NCI-H2107 (cell line): Measurements from ENCODE around the gene BTRC.

Source experiments
- DNase-seq: peaks from one replicate; lab custom pipeline; 2025; lab: John Stamatoyannopoulos, UW

The BTRC gene

DNA sequence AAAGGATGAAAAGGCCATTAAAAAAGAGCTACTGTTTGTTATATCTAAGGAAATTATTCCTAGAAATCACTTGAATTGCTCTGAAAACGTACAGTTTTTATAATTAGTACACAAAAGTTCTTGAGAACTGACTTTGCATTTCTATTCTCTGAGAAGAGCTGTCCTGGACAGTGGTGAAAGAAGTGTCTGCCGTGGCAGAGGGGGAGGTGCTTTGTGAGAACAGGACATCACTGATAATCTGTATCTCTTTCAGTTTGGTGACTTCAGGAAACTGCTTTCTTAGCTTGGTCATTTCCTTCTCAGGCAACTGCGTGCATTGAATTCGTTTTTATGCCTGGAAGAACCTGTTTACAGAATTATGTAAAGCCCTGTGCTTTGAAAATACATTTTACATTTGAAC, 182.0 kb downstream of the BTRC start:
- DNase-seq, result no peak

DNA sequence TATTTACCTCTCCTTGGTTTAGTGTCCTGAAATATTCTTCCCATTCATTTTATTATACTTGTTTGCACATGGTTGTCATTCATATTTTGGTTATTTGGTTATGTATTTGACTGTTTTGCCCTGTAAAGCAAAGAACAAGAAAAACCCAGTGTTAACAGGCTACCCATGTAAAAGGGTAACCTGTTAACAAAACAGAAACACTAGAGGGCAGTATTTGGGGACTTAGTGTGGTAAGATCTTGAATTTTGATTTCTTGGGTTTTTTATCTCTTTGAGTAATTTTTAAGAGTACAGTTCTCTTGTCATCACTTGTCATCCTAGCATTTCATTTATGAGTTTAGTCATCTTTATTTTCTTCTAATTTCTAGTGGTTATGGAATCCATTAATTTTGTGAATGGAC, 182.8 kb downstream of the BTRC start:
- DNase-seq, result no peak

DNA sequence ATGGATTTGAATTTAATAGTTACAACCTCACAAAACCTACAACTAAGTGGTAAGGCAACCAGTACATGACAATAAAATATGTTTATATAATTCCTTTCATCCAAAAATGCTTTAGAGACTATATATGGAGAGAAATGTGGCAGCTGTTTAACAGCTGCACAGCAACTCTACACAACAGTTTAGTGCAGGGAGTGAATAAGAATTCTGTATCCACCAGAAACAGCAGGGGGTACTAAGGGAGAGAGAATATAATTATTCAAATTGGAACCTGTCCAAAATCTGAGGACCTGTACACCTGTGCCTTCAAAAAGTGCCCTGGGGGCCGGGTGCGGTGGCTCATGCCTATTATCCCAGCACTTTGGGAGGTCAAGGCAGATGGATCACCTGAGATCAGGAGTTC, 184.5 kb downstream of the BTRC start:
- DNase-seq, result peak; percentile 20

DNA sequence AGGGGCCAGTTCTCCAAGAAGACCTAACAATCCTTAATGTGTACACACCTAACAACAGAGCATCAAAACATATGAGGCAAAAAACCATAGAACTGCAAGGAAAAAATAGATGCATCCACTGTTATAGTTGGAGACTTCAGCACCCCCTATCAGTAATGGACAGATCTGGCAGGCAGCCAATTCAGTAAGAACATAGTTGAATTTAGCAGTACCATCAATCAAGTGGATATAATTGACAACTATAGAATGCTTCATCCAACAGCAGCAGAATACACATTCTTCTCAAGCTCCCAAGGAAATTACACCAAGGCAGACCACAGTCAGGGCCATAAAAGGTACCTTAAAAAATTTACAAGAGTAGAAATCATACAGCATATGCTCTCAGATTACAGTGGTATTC, 191.9 kb downstream of the BTRC start:
- DNase-seq, result no peak

DNA sequence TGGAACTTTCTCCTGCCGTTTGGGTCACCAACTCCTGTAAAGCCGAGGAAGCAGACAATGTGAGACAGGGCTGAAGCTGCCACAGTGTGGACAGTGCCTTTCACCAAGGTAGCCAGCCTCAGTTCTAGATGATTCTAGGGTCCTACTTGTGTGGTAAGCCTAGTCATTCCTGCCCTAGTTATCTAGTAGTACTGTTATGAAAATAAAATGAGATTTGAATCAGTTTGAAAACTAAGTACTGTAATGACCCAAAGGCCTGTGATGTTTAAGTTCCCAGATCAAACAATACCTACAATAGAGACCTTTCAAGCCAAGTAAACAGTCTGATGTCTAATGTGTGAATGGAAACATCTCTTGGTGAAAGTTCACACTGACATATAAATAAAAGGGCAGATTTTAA, 197.0 kb downstream of the BTRC start:
- no peak for DNase-seq

DNA sequence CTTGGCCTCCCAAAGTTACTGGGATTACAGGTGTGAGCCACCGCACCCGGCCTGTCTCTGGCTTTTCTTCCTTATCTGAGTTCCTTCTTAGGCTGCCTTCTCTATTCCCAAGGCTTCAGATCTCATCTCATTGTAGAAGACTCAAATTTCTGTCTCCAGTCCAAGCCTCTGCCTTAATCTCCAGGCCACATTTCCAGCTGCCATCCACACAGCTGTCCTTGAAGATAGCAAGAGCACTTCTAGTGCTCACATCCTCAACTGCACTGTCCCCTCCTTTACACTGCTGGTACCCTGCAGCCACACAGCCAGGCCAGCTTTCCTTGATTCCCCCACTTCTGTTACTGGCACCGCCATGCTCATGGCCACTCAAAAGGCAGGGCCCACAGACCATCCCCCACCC, 198.5 kb downstream of the BTRC start:
- DNase-seq, result no peak

DNA sequence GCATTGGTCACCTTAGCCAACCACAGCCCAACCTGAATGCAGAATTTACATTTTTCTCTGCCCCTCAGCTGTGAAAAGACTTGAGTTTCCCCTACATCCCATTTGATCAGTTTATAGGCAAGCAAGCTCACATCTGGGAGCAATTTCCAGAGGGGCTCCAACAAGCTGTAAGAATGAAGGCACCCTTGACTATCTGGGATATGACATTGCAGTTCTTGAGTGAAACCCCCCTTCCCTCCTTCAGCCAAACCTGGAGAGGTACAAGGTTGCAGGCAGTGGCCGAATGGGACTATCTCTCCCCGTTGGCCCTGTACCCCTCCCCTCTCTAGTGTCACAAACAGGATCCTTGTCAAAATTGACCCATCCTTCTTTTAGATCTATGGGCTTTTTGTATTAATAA, 203.6 kb downstream of the BTRC start:
- DNase-seq, result no peak

DNA sequence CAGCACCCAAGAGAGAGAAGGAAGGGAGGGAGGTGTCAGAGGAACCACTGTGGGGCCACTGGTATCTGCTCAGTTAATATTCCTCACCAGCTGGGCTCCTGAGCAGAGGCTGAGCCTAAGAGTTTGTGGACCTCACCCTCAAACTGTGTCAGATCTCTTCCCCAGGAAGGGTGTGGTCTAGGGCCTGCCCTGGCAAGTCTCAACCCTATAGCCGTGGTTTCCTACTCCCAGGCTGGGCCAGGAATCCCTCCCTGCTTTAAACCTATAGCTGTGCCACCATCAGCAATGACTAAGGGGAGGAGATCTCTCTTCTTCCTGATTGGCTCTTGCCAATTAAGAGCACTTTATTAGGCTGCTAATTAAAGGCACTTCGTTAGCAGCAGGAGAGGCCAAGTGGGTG, 204.2 kb downstream of the BTRC start:
- DNase-seq, result no peak

DNA sequence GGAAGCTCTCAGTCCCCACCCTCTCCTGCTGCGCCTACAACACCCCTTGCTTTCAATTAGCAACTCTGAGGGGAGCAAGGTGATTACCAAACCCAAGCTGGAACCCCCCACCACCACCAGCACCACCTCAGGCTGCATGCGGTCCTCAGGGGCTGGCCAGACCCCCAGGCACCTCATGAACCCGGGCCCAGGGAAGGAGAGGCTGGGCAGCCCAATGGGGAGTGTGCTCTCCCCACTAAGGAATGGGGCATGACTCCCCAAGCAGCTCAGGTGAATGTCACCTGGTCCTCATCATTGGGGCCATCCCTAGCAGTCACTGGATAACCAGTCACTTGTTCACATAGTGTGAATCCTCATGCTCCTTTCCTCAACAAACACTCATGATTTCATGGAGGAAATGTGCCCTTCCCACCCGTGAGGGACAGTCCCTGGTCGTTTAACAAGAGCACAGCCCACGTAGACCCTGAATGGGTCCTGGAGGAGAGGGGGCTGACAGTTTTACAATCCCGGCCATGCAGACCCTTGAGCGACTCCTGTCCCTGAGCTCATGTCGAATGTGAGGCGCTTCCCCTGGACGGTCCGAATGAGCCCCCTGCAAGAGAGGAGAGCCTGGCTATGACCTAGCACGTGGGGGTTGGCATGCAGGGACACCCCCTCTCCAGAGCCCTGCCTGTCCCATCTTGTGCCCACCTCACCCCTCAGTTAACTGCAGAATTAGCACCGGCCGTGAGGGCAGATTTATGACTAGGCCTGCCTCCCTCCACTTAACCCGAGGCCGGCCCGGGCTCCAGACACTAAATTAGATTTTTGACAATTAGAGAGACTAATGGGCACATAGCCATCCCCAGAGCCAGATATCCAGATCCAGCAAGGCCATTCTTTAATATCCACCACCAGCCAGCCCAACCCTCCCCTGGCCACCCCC, 205.0 kb downstream of the BTRC start:
- DNase-seq, result no peak

DNA sequence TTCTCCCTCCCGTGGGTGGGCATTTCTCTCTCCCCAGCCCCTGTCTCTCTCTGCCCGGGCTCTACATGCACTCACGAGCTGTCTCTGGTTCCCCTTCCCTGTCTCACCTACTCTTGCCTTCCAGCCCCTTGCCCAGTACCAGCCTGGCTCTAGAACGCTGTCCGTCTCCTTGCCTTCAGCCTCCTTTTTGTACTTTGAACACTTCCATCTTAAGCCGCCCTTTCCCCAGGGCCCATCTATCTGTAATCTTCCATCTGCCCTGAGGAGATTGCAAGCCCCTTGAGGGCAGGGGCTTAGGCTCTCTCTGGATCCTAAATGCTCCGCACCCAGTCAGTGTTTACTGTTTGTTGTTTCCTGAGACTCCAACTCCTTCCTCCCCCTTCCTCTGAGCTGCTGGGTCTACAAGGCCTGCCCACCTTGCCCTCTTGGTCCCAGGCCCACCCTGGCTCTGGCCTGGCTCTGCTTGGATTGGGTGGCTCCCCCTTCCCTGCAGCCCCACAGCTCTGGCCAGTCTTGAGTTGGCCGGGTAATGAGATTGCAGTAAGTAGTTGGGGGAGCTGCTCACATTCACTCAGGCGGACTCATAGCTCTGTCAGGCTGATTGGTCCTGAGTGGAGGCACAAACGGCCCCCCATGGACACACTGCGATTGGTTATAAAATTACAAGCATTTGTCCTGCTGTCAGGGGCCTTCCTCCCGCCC, 205.8 kb downstream of the BTRC start:
- DNase-seq, result no peak

DNA sequence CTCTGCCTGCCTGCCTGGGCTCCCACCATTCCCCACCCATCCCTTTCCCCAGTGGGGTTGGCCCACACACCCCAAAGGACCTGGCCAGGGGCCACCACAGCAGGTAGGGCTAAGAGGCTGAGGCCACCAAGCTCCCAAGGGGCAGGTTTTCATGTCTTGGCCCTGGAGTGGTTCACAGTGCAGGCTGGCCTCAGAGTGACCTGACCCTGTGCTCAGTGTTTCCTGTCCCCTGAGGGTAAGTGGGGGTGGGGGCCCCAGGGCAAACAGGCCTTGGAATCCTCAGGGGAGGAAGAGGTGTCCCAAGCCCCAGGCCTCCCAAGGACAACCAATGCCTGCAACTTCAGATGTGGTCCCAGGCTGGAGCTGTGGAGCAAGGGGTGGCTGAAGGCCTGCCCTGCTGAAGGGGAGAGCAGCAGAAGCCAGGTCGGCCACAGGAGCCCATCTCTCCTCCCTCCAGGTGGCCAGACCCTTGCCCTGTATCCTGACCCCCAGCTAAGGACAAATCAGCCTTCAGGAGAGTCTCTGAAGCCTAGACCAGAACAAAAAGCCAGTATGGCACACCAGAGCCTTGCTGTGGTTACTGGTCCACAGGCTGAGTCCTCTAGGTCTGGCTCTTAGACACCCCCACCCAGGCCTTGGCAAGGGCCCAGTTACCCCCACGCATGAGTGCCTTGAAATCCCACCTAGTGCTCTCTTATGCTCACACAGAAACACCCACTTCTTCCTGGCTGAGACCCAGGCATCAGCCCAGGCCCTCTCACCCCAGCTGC, 206.5 kb downstream of the BTRC start:
- DNase-seq, result no peak

DNA sequence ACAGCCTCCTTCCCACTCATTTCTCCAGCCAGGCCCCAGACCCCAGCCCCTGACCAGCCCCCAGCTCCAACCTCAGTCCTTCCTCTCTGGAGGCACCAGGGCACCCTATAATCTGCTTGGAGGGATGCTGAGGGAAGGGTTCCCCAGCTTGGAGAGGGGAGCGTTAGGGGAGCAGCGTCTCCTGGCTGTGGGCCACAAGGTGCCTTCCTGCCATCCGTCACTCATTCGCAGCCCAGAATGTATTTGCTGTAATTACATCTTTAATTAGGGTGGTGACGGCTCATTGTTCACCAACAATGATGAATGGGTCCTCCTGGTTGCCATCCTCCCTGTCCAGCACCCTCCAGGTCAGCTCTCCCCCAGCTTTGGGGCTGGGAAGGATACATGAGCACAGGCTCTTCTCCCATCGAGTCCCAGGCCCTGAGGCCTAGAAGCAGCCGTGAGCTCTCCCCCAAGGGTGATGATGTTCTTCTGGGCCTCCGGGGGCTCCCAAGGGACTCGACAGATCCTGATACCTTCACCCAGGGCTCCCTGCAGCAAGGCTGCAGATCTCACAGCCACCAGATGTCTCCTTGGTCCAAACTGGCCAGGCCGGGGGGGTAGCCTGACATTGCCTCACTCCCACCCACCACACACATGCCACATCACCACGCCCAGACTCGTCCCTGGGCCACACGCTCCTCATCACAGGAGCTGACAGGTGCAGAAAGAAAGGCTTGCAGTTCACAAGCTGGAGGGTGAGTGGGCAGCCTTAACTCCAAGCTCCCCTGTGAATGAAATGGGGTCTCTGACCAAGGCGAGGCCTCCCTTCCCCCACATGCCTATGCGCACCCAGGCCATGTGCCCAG, 207.3 kb downstream of the BTRC start:
- DNase-seq, result no peak

DNA sequence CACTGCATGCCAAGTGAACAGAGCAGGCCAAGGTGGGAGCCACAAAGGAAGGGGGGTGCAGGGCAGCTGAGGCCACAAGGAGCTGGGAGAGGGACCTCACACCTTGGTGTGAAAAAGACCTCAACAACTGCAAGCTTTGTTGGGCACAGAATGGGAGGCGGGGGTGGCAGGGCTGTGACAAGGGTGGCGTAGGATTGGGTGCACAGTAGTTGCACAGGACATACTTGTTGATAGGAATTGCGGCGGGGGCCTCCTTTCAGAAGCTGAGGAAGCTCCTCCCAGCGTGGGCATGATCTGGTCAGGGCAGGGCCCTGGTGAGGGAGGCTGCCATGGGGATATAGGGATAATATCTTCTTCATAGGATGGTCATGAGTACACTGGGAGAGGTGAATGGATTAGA, 208.3 kb downstream of the BTRC start:
- DNase-seq, result no peak

DNA sequence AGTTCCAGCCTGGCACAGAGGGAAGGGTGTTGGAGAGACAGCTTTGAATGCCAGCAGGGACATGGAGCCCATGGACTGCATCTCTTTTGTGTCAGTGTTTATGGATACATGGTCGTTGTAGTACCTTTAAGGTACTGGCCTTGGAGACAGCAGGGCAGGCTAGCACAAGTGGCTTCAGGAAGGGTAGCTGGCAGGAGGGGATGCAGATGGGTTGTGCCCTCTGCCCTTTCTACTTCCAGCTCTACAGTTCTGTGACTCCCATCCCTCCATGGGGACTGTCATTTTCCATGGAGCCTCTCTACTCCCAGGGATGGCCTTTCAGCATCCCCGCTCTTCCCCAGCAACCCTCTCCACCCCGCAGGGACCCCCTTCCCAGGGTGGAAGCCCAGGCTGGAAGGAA, 209.0 kb downstream of the BTRC start:
- no peak for DNase-seq

DNA sequence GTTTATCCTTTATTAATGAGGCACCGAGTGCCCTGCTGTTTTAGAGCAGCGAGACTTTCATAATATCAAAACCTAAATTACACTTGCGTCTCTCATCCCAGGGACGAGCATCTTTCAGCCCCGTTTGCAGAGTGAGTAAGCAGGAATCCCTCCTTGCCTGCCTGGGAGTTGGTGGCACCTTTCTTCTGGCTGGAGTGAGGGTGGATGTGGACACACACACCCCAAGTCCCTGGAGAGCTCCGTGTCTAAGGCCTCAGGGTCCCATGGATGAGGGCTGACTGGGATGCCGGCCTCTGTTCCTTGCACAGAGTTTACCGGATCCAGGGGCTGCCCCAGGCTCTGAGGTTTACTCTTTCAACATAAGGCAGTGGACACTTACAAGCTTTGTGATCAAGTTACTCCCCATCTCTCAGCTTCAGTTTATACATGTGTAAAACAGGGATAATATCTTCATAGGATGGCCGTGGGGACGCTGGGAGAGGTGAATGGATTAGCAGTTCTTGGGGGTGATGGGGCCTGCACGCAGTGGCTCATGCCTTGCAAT, 209.6 kb downstream of the BTRC start:
- DNase-seq, result no peak

DNA sequence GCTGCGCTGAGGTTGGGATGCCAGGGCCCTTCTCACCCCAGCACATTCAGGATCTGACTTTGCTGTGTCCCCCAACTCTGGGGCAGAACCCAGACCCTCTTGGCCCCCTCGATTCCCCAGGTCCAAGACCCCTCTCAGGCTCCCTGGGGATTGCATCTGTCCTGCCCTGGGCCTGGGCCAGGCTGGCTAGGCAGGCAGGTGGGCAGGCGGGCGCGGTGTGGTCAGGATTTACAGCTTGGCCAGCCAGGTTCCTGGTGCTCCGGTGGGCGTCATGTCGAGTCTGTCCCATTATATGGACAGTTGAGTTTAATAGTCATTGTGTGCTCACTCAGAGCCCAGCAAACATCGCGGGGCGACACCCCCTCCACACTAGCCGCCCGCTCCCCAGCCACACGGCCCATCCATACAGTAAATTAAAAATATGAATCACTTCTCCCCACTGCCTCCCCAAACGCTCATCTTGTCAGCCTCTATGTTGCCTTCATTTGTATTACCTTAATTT, 210.6 kb downstream of the BTRC start:
- DNase-seq, result no peak

DNA sequence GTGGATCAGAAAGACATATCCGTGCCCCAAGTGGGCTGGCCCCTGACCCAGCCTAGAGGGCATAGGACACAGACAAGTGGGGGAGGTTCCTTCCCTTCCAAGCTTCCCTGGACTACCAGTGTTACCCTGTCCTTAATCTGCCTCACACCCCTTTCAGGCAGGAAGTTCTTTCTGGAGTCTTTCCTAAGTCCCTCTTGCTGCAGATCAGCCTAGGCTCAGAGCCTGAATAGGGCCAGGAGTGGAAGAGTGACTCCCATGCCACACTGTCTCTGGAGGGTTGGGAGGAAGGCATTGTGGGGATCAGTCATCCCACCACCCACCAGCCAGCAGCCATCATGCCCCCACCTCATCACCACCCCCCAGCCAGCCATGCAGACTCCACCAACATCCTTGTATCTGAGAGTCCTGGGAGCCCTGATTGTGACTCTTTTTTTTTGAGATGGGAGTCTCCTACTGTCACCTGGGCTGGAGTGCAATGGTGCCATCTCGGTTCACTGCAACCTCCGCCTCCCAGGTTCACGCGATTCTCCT, 211.5 kb downstream of the BTRC start:
- no peak for DNase-seq

DNA sequence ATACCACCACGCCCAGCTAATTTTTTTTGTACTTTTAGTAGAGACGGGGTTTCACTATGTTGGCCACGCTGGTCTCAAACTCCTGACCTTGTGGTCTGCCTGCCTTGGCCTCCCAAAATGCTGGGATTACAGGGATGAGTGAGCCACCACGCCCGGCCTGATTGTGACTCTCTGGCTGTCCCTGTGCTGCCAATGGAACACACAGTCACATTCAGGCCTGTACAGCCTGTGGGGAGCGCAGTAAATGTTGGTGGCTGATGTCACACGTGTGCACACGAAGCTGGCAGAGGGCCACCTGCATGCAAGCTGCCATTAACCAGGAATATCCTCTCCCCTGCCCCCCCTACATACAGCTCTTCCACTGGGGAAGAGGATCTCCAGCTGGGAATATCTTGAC, 212.0 kb downstream of the BTRC start:
- no peak for DNase-seq

DNA sequence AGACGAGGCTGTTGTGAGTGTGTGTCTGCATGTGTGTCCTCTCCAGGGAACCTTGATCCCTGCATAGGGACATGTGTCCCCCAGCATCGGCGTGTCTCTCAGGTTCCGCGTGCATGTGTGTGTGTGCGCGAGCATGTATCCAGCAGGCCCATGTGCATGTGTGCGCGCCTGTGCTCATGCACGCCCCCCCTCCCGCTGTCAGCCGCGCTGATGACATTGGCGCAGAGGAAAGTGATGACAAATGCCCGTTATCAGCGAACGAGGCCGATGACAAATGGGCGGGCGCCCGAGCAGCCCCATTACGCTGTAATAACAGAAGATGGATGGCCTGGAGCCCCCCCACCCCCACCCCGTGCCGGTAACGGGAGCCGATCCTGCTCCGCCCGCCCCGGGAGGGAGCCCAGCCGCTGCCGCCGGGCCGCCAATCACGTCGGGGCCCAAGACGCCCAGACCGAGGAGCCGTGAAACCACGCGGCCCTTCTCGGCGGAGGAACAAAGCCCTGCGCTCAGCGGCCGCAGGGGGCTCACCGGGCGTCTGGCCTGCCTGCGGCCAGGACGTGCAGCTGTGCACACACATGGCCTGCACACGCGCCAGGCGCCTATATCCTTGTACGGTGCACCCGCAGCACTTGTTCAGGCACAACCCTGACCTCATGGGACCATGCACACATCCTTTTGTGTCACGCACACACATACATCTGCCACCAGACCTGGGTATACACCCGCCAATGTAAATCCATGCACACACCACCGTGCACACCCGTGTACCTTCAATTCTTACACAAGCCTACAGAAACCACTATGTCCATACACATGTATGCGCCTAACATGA, 212.6 kb downstream of the BTRC start:
- DNase-seq, result no peak
